H1 (cell line): ENCODE measurements around the gene TADA2B. TPM values are rescaled to one million over a fixed set of nuclear protein-coding genes. Genes with fewer than 3 reads are reported as not detected.

Experiments used
- CTCF ChIA-PET: fragments of 300-600 bp; sonication (Branson Sonifier 250); formaldehyde crosslinking; loops from one replicate; lab custom pipeline; 2021; ENCODE audit not compliant: partially characterized antibody; lab: Charles Lee
- POLR2A ChIA-PET: fragments of 300-600 bp; sonication (Branson Sonifier 250); formaldehyde crosslinking; loops from one replicate; lab custom pipeline; 2021; ENCODE audit warnings: inconsistent platforms; ENCODE audit not compliant: partially characterized antibody; lab: Charles Lee
- DNase-seq, 2 experiments: peaks; one replicate each; pipeline versions ENCODE4 v3.0.0 to v3.0.0-alpha.2; 2010 to 2022; ENCODE audit warnings: low spot score in 2 of 2, low read depth in 1 of 2, mixed read lengths in 1 of 2
- FAIRE-seq: peaks from 2 replicates; lab custom pipeline; 2011; peaks lifted over from hg19 to GRCh38; lab: Jason Lieb, UNC
- H2AFZ ChIP-seq: 2 replicates; pipeline ENCODE4 v1.8.1; 2012; ENCODE audit warnings: low read length, inconsistent platforms
- H2AK5ac ChIP-seq: 2 replicates; pipeline ENCODE4 v1.6.1; 2013; ENCODE audit warnings: low read depth, low read length
- H2BK120ac ChIP-seq: replicated peaks from 2 replicates; pipeline ENCODE3; 2013; ENCODE audit warnings: low read depth, low read length, inconsistent platforms
- H2BK12ac ChIP-seq: 2 replicates; pipeline ENCODE4 v1.6.1; 2013; ENCODE audit warnings: low read depth, low read length
- H2BK15ac ChIP-seq: 2 replicates; pipeline ENCODE4 v1.6.1; 2013; ENCODE audit warnings: low read length
- H2BK20ac ChIP-seq: 2 replicates; pipeline ENCODE4 v1.6.1; 2013; ENCODE audit warnings: low read length
- H2BK5ac ChIP-seq: 2 replicates; pipeline ENCODE4 v1.6.1; 2013; ENCODE audit warnings: low read depth, low read length
- H3K14ac ChIP-seq: 2 replicates; pipeline ENCODE4 v1.6.1; 2013; ENCODE audit warnings: inconsistent platforms; ENCODE audit not compliant: insufficient read length
- H3K18ac ChIP-seq: 2 replicates; pipeline ENCODE4 v1.6.1; 2013; ENCODE audit warnings: low read length; ENCODE audit errors: extremely low read depth
- H3K23ac ChIP-seq: 2 replicates; pipeline ENCODE4 v1.6.1; 2013; ENCODE audit warnings: inconsistent platforms; ENCODE audit not compliant: insufficient read length
- H3K23me2 ChIP-seq: 2 replicates; pipeline ENCODE4 v1.6.1; 2013; ENCODE audit warnings: low read depth, low read length
- H3K27ac ChIP-seq: 2 replicates; pipeline ENCODE4 v1.6.1; 2011; ENCODE audit warnings: low read depth, low read length, inconsistent platforms
- H3K27me3 ChIP-seq, 4 experiments: replicated peaks in 1 of 4; 1 replicate in 1 of 4; 2 replicates in 3 of 4; pipeline versions ENCODE4 v1.6.1 to v1.8.1; 2011 to 2013; ENCODE audit warnings: low read length in 3 of 4, mild to moderate bottlenecking in 3 of 4, inconsistent platforms in 2 of 4, mixed read lengths in 2 of 4, moderate library complexity in 1 of 4; ENCODE audit not compliant: control insufficient read depth in 3 of 4, insufficient read depth in 3 of 4; ENCODE audit errors: extremely low read depth in 1 of 4
- H3K36me3 ChIP-seq, 4 experiments: 2 replicates each; pipeline versions ENCODE4 v1.6.1 to v1.8.1; 2011 to 2013; ENCODE audit warnings: mild to moderate bottlenecking in 4 of 4, low read length in 3 of 4, moderate library complexity in 2 of 4, control low read depth in 1 of 4, inconsistent platforms in 1 of 4; ENCODE audit not compliant: insufficient read depth in 4 of 4, control insufficient read depth in 2 of 4
- H3K4ac ChIP-seq: replicated peaks from 2 replicates; pipeline ENCODE3; 2013; ENCODE audit warnings: low read length, low read depth, mixed read lengths, inconsistent platforms; ENCODE audit not compliant: insufficient read length
- H3K4me1 ChIP-seq, 4 experiments: replicated peaks in 1 of 4; 1 replicate in 1 of 4; 2 replicates in 3 of 4; pipeline versions ENCODE4 v1.6.1 to v1.8.1; 2011 to 2013; ENCODE audit warnings: low read length in 3 of 4, inconsistent platforms in 2 of 4, mixed read lengths in 1 of 4; ENCODE audit not compliant: insufficient read depth in 4 of 4, control insufficient read depth in 3 of 4
- H3K4me2 ChIP-seq, 2 experiments: 2 replicates each; pipeline versions ENCODE4 v1.6.1 to v1.8.1; 2011 to 2013; ENCODE audit warnings: low read depth in 2 of 2, low read length in 2 of 2, control low read depth in 1 of 2, inconsistent platforms in 1 of 2, mild to moderate bottlenecking in 1 of 2; ENCODE audit not compliant: insufficient read depth in 1 of 2
- H3K4me3 ChIP-seq, 4 experiments: fragments of 200-600, 300-600 bp in 1 of 4; sonication (generic), shearing (Covaris generic), sonication (Bioruptor Twin) in 1 of 4; 2 replicates each; pipeline versions ENCODE4 v1.5.1 to v1.8.1; 2011 to 2016; ENCODE audit warnings: low read length in 4 of 4, low read depth in 3 of 4, control low read depth in 2 of 4, inconsistent platforms in 2 of 4, mild to moderate bottlenecking in 2 of 4, mixed read lengths in 1 of 4, moderate library complexity in 1 of 4; ENCODE audit not compliant: insufficient read depth in 2 of 4; ENCODE audit errors: extremely low read depth in 1 of 4
- H3K56ac ChIP-seq: replicated peaks from 2 replicates; pipeline ENCODE3; 2013; ENCODE audit warnings: low read depth, mild to moderate bottlenecking, mixed read lengths, low read length, inconsistent platforms; ENCODE audit not compliant: insufficient read length
- H3K79me1 ChIP-seq: 2 replicates; pipeline ENCODE4 v1.6.1; 2013; ENCODE audit warnings: low read depth, low read length, control low read depth
- H3K79me2 ChIP-seq, 2 experiments: 2 replicates each; pipeline versions ENCODE4 v1.6.1 to v1.8.1; 2012 to 2013; ENCODE audit warnings: low read length in 2 of 2, mild to moderate bottlenecking in 2 of 2, inconsistent platforms in 1 of 2; ENCODE audit not compliant: insufficient read depth in 2 of 2, control insufficient read depth in 1 of 2
- H3K9ac ChIP-seq, 4 experiments: replicated peaks in 1 of 4; 1 replicate in 1 of 4; 2 replicates in 3 of 4; pipeline versions ENCODE4 v1.6.1 to v1.8.1; 2011 to 2013; ENCODE audit warnings: low read depth in 3 of 4, low read length in 3 of 4, control low read depth in 2 of 4, mild to moderate bottlenecking in 2 of 4, moderate library complexity in 2 of 4, inconsistent platforms in 1 of 4; ENCODE audit errors: extremely low read depth in 1 of 4
- H3K9me3 ChIP-seq, 2 experiments: 2 replicates each; pipeline versions ENCODE4 v1.6.1 to v1.8.1; 2012 to 2013; ENCODE audit warnings: mild to moderate bottlenecking in 2 of 2, moderate library complexity in 2 of 2, control low read depth in 1 of 2, inconsistent platforms in 1 of 2, low read depth in 1 of 2, low read length in 1 of 2, mixed read lengths in 1 of 2; ENCODE audit not compliant: insufficient read depth in 2 of 2
- H4K20me1 ChIP-seq, 2 experiments: replicated peaks in 1 of 2; 2 replicates each; pipeline versions ENCODE3 to v1.8.1; 2011 to 2013; ENCODE audit warnings: inconsistent platforms in 2 of 2, low read length in 2 of 2, mild to moderate bottlenecking in 1 of 2; ENCODE audit not compliant: insufficient read depth in 2 of 2, control insufficient read depth in 1 of 2
- H4K5ac ChIP-seq: 2 replicates; pipeline ENCODE4 v1.6.1; 2013; ENCODE audit warnings: low read length, low read depth, mixed read lengths, inconsistent platforms; ENCODE audit not compliant: insufficient read length
- H4K8ac ChIP-seq: 2 replicates; pipeline ENCODE4 v1.8.0; 2013; ENCODE audit warnings: mild to moderate bottlenecking, moderate library complexity, low read length, inconsistent platforms; ENCODE audit not compliant: insufficient read depth; ENCODE audit errors: extremely low read depth
- H4K91ac ChIP-seq: replicated peaks from 2 replicates; pipeline ENCODE3; 2013; ENCODE audit warnings: low read length, mixed read lengths, inconsistent platforms; ENCODE audit not compliant: insufficient read length
- ASH2L ChIP-seq: fragments of 200-600, 300-600 bp; sonication (generic); IDR thresholded peaks from one replicate; pipeline ENCODE4 v1.7.1; 2017; ENCODE audit warnings: low read length
- CBX5 ChIP-seq: fragments of 300-800, 300-1000 bp; sonication (generic); IDR thresholded peaks from 2 replicates; pipeline ENCODE4 v1.7.1; 2016; ENCODE audit warnings: antibody characterized with exemption, low read length, low read depth
- CHD1 ChIP-seq: IDR thresholded peaks from 2 replicates; pipeline ENCODE4 v1.6.1; 2012; ENCODE audit warnings: low read depth, low read length, improper control_type of control experiment
- CTBP2 ChIP-seq: IDR thresholded peaks from 2 replicates; pipeline ENCODE4 v1.7.0; 2011; ENCODE audit warnings: borderline replicate concordance, mild to moderate bottlenecking, moderate library complexity, mixed read lengths, low read length; ENCODE audit not compliant: insufficient read depth, insufficient read length
- EGR1 ChIP-seq: IDR thresholded peaks from 2 replicates; pipeline ENCODE4 v1.6.1; 2011; ENCODE audit warnings: low read depth, low read length, borderline replicate concordance
- EP300 ChIP-seq, 2 experiments: IDR thresholded peaks; 1 replicate in 1 of 2; 2 replicates in 1 of 2; pipeline ENCODE4 v1.6.1; 2011 to 2012; ENCODE audit warnings: low read depth in 2 of 2, low read length in 2 of 2, mild to moderate bottlenecking in 2 of 2, borderline replicate concordance in 1 of 2, inconsistent platforms in 1 of 2, moderate library complexity in 1 of 2
- KDM1A ChIP-seq: fragments of 200-600, 300-600 bp; sonication (generic); IDR thresholded peaks from 2 replicates; pipeline ENCODE4 v1.7.1; 2016; ENCODE audit warnings: mild to moderate bottlenecking, low read length, borderline replicate concordance
- KDM5A ChIP-seq: fragments of 200-600 bp; IDR thresholded peaks from 2 replicates; pipeline ENCODE4 v1.7.1; 2012; ENCODE audit warnings: mild to moderate bottlenecking, low read length, inconsistent platforms, mixed read lengths
- NANOG ChIP-seq: IDR thresholded peaks from 2 replicates; pipeline ENCODE4 v1.6.1; 2011; ENCODE audit warnings: low read length, low read depth, mild to moderate bottlenecking, inconsistent platforms; ENCODE audit not compliant: insufficient read depth, poor library complexity, severe bottlenecking
- SIN3A ChIP-seq, 2 experiments: IDR thresholded peaks in 1 of 2; conservative IDR thresholded peaks in 1 of 2; 2 replicates each; pipeline ENCODE4 v1.6.1; 2011 to 2012; ENCODE audit warnings: low read length in 2 of 2, improper control_type of control experiment in 1 of 2, low read depth in 1 of 2, mild to moderate bottlenecking in 1 of 2
- SIX5 ChIP-seq: IDR thresholded peaks from 2 replicates; pipeline ENCODE4 v1.6.1; 2011; ENCODE audit warnings: mild to moderate bottlenecking, low read depth, low read length
- SRF ChIP-seq: IDR thresholded peaks from 2 replicates; pipeline ENCODE4 v1.6.1; 2011; ENCODE audit warnings: mild to moderate bottlenecking, low read depth, low read length, moderate library complexity
- SUZ12 ChIP-seq: fragments of 200-600 bp; sonication (generic); IDR thresholded peaks from 2 replicates; pipeline ENCODE4 v1.6.1; 2012; ENCODE audit warnings: mild to moderate bottlenecking, inconsistent platforms, low read length, moderate library complexity, mixed read lengths
- whole genome bisulfite sequencing, 2 experiments: shearing (Covaris generic) in 1 of 2; methylation state at CpG; one replicate each; pipeline versions ENCODE4 v1.1.6 to v1.1.7; 2013 to 2015; ENCODE audit warnings: low lambda C conversion rate in 2 of 2, mixed read lengths in 2 of 2, inconsistent platforms in 1 of 2, low coverage in 1 of 2, missing lambda C conversion rate in 1 of 2; ENCODE audit not compliant: insufficient replicate concordance in 2 of 2, insufficient coverage in 1 of 2, insufficient read length in 1 of 2; ENCODE audit errors: extremely low coverage in 1 of 2, missing lambda C conversion rate in 1 of 2; 5-methylcytosine and 5-hydroxymethylcytosine counted together
- polyA plus RNA-seq, 7 experiments: library from polyadenylated mRNA; depleted of rRNA in 3 of 7; stranded (reverse) in 5 of 7; unstranded in 2 of 7; fragments of >200 nt in 5 of 7; fragments of 200-250 nt in 2 of 7; gene quantifications; 1 replicate in 5 of 7; 2 replicates in 1 of 7; 4 replicates in 1 of 7; pipeline versions ENCODE4 v1.2.1 to v1.2.3, GENCODE V29; 2011 to 2013; ENCODE audit warnings: missing spikeins in 2 of 7, mixed read lengths in 2 of 7
- total RNA-seq: library from RNA; stranded (reverse); fragmentation: NEBNext Ultra II Directional; extraction: Animal tissue kit (Norgen Biotek cat#: 25700); gene quantifications from 2 replicates; pipeline ENCODE4 v1.2.1, GENCODE V29; 2021

The TADA2B gene
- total and polyA plus RNA-seq, 2 of the 8 experiments (the other 6 are each of a cell fraction or from before 2014, with no cell fraction given) = 5.7 to 12.1 TPM

DNA sequence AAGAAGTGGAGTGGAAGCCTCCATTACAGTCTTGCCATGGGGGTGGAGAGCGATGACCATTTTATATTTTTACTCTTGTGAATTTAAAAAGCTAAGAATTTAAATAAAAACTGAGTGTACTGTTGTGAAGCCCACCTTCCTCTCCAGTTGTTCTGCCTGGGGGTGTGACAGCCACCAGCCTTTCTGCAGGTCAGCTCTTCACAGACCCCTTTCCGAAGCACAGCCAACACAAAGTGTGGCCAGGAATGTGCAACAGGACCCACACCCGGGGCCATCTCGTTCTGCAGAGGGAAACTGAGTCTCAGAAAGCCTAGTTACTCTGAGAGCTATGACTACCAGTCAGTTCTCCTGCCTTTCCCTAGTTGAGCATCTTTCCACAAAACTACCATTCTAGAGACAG is 23.3 kb downstream of the TADA2B start:
- Histone ChIP-seq H3K4me3 (peak overlapping the region in 3 of 4 experiments; percentile 79 to 93 (median 82); a peak in 4 of 8 replicates), H2BK5ac (no peak overlapping the region), H2AK5ac (no peak overlapping the region), H4K20me1 (peaks cover 9 to 15% of the 10 kb centered on the region in 2 experiments), H3K79me1 (peaks cover 5% of the 10 kb centered on the region; the same call in 1 of the 2 replicates), H4K8ac (no peak overlapping the region), H3K27me3 (peaks cover 0 to 17% (median 10%) of the 10 kb centered on the region in 4 experiments; a peak in 6 of 7 replicates), H3K14ac (no peak overlapping the region), H4K91ac (no peak overlapping the region), H3K27ac (no peak overlapping the region), H3K23me2 (peaks cover 10% of the 10 kb centered on the region), H3K36me3 (peaks cover 5 to 22% (median 19%) of the 10 kb centered on the region in 4 experiments; a peak in 7 of 8 replicates), H2BK15ac (no peak overlapping the region), H3K18ac (no peak overlapping the region), H3K9ac (no peak overlapping the region), H3K56ac (no peak overlapping the region), H2BK12ac (no peak overlapping the region), H3K4me1 (peaks cover 2 to 6% (median 3%) of the 10 kb centered on the region in 4 experiments; a peak in 2 of 7 replicates), H2AFZ (no peak overlapping the region), H3K4ac (no peak overlapping the region), H3K9me3 (no peaks in the 10 kb centered on the region), H3K79me2 (peaks cover 0 to 28% of the 10 kb centered on the region in 2 experiments; a peak in 2 of 4 replicates), H3K23ac (no peak overlapping the region), H2BK120ac (no peak overlapping the region), H4K5ac (no peak overlapping the region), H2BK20ac (no peak overlapping the region), H3K4me2 (peak overlapping the region; percentile 67 to 94; a peak in 3 of 4 replicates)
- POLR2A ChIA-PET = interaction anchor here (0.7 to 2.8 kb wide), 7 partner anchors 10 to 157 kb away, joined by 3 to 17 read pairs (median 7); partner anchors contain the start of gene TBC1D14
- DNase-seq (no peak), FAIRE-seq (no peak)
- CTCF ChIA-PET = interaction anchor here (0.7 to 9.4 kb wide), 12 partner anchors 10 to 735 kb away, joined by 3 to 108 read pairs (median 4); partner anchors contain the start of gene TADA2B
- WGBS, 2 experiments = 87% methylated on average over 4 of the region's 4 CpGs; no CpG with 5 or more reads in 1 of the 2 experiments
- TF ChIP-seq CTBP2 = no peak
- TF ChIP-seq SIX5 = no peak
- no peak for TF ChIP-seq CHD1
- TF ChIP-seq KDM5A = no peak
- no peak for TF ChIP-seq SRF
- TF ChIP-seq NANOG = no peak
- no peak for TF ChIP-seq SUZ12
- TF ChIP-seq EGR1 = no peak
- no peak for TF ChIP-seq EP300 (IDR thresholded peaks at IDR 0.05; ENCODE audit: borderline replicate concordance in 1 of 2, low read depth in 2 of 2, low read length in 2 of 2)
- no peak for TF ChIP-seq KDM1A
- TF ChIP-seq ASH2L = no peak
- no peak for TF ChIP-seq CBX5
- TF ChIP-seq SIN3A (conservative IDR thresholded peaks at IDR 0.05 in 1 of 2, IDR thresholded peaks at IDR 0.05 in 1 of 2; ENCODE audit: low read depth in 1 of 2, low read length in 2 of 2) = no peak
